Measurements from ENCODE around the gene MORN5.

The MORN5 gene

DNA sequence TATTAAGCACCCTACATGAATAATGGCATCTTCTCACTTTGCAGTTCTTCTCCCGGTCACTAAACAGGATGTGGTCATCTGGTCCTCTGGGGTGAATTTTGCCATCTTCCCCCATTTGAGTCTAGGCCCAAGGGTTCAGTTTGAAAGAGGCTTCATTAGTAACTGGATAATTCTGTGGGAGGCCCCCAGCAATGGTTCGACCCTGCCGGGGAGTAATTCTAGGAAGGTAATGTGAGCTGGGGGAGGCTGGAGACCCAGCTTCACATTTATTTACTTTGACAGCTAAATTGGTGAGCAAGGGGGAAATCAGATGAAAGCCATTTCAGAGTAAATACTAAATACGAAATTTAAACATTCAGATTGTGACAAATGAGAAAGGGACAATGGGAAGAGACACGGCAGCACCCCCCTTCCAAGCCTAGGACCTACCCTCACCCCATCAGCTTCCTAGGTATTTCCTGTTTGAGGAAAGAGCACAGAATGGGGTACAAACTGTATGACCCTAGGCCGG is 73.1 kb downstream of the MORN5 start:
- H3K27me3 ChIP-seq (ENCODE audit: control insufficient read depth, insufficient read depth, low read length): peaks cover 57% of the 10 kb centered on the region
- H3K4me3 ChIP-seq (ENCODE audit: low read depth, low read length): no peak overlapping the region
- no peaks in the 10 kb centered on the region for H3K9me3 ChIP-seq (ENCODE audit: control insufficient read depth, insufficient read depth, low read length)
- H3K4me1 ChIP-seq (ENCODE audit: control insufficient read depth, insufficient read depth, low read length): peaks cover 3% of the 10 kb centered on the region
- H3K9ac ChIP-seq (ENCODE audit: low read depth, low read length): no peak overlapping the region
- no peaks in the 10 kb centered on the region for H3K36me3 ChIP-seq (ENCODE audit: control insufficient read depth, insufficient read depth, low read length)

DNA sequence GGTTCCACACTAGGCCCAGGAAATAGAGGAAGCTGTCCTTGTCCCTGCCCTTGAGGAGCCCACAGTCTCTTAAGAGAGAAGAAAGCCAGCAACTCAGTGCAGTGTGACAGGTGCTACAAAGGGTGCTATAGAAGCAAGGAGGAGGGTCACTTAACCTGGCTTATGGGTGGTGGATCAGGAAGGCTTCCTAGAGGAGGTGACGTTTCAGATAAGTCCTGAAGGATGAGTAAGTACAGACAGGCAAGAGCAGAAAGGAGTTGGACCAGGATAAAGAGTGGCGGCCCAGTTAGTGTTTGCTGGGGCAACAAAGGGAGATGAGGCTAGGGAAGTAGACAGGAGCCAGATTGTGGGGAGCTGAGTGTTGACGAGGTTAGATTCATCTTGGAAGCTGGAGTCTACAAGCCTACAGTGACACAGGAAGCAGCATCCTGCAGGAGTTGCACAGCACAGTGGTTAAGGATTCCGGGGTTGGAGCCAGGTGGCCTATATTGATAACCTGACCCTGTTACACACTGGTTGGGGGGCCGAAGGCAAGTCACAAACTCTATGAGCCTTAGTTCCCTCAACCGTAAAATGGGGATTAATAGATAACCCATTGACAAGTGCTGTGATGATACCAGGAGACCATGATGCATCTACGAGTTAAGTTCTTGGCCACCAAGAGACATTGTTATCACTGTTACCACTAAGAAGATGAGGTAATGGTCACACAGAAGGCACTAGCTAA is 74.5 kb downstream of the MORN5 start:
- Histone ChIP-seq H3K9me3 (ENCODE audit: control insufficient read depth, insufficient read depth, low read length) (no peaks in the 10 kb centered on the region), H3K4me1 (ENCODE audit: control insufficient read depth, insufficient read depth, low read length) (peaks cover under 1% of the 10 kb centered on the region), H3K9ac (ENCODE audit: low read depth, low read length) (no peak overlapping the region), H3K27me3 (ENCODE audit: control insufficient read depth, insufficient read depth, low read length) (peaks cover 45% of the 10 kb centered on the region), H3K4me3 (ENCODE audit: low read depth, low read length) (no peak overlapping the region), H3K36me3 (ENCODE audit: control insufficient read depth, insufficient read depth, low read length) (no peaks in the 10 kb centered on the region)

DNA sequence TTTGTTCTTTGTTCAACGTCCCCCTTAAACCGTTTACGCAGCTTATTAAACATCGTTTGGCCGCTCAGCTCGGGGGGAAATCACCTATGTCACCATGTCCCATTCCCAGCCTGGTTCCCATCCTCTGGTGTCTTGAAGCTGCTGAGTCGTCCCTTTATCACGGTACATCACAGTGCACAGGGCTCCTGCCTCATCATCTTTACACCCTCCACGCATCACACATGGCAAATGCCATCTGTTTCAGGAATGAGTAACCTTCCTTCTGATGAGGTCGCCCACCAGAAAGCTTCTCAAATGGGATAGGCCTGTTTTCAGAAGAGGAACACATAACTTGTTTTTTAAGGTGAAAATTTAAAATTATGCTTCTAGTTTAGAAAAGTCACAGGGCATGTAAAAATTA is 77.0 kb downstream of the MORN5 start:
- H3K27me3 ChIP-seq (ENCODE audit: control insufficient read depth, insufficient read depth, low read length): peaks cover 20% of the 10 kb centered on the region

DNA sequence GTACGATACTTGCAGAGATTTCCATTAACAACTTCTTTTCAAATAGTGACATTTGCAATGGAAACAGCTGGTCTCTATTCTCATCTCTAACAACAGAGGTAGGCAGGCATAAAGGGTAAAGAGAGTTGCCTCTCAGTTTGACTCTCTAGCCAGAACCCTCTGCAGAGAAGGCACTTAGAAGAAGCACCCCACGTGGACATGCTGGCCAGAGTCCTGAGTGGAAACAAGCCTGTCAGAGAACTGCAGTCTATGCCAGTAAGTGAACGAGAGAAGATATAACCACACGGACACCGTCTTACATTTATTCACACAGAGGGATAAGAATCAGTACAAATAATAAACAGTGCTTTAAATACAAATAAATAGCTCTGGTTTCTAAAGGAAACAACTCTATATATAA is 80.0 kb downstream of the MORN5 start:
- no peaks in the 10 kb centered on the region for H3K4me1 ChIP-seq (ENCODE audit: control insufficient read depth, insufficient read depth, low read length)
- no peaks in the 10 kb centered on the region for H3K36me3 ChIP-seq (ENCODE audit: control insufficient read depth, insufficient read depth, low read length)
- no peak overlapping the region for H3K9ac ChIP-seq (ENCODE audit: low read depth, low read length)
- H3K27me3 ChIP-seq (ENCODE audit: control insufficient read depth, insufficient read depth, low read length): no peaks in the 10 kb centered on the region
- no peak overlapping the region for H3K4me3 ChIP-seq (ENCODE audit: low read depth, low read length)
- H3K9me3 ChIP-seq (ENCODE audit: control insufficient read depth, insufficient read depth, low read length): no peaks in the 10 kb centered on the region

More for the DNA sequence above, 77.0 kb downstream of the MORN5 start:
- Histone ChIP-seq H3K36me3 (ENCODE audit: control insufficient read depth, insufficient read depth, low read length) (no peaks in the 10 kb centered on the region), H3K4me1 (ENCODE audit: control insufficient read depth, insufficient read depth, low read length) (no peaks in the 10 kb centered on the region), H3K9ac (ENCODE audit: low read depth, low read length) (no peak overlapping the region), H3K9me3 (ENCODE audit: control insufficient read depth, insufficient read depth, low read length) (no peaks in the 10 kb centered on the region), H3K4me3 (ENCODE audit: low read depth, low read length) (no peak overlapping the region)

DNA sequence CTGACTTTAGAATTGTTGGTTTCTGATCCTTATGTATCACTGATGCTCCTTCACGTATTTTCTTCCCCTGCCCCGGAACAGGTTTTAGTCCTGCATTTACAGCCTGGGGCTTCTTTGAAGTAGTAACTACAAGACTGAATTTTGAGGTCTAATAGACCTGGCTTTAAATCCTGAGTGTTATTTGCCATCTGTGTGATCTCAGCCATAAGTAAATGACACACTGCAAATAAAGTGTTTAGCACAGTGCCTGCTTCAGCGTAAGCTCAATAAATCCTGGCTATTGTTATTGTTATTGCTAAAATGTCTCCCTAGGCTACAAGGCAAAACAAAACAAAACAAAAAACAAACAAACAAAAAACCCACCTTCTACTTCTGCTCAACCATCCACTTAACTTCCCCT is 84.6 kb downstream of the MORN5 start:
- no peaks in the 10 kb centered on the region for H3K27me3 ChIP-seq (ENCODE audit: control insufficient read depth, insufficient read depth, low read length)
- no peak overlapping the region for H3K4me3 ChIP-seq (ENCODE audit: low read depth, low read length)
- H3K9ac ChIP-seq (ENCODE audit: low read depth, low read length): no peak overlapping the region
- H3K9me3 ChIP-seq (ENCODE audit: control insufficient read depth, insufficient read depth, low read length): no peaks in the 10 kb centered on the region
- no peaks in the 10 kb centered on the region for H3K36me3 ChIP-seq (ENCODE audit: control insufficient read depth, insufficient read depth, low read length)
- H3K4me1 ChIP-seq (ENCODE audit: control insufficient read depth, insufficient read depth, low read length): no peaks in the 10 kb centered on the region

DNA sequence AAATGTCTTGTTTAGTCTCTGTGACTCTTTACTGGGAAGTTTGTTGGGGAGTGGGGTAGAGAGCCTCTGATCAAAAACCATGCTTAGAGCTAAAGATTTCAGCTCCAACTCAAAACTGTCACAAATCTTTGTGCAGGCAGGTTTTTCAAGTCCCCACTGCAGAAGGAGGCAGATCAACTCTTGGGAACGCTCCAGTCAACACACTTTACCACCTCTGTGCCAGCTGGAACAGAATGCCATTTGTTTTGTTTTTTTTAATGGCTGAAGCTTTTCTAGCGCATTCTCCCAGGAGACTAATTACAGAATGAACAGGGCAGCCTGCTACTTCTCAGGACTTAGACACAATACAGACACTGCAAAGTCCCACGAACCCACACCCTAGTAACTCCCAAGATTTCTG is 87.0 kb downstream of the MORN5 start:
- no peaks in the 10 kb centered on the region for H3K27me3 ChIP-seq (ENCODE audit: control insufficient read depth, insufficient read depth, low read length)
- peaks cover 6% of the 10 kb centered on the region for H3K36me3 ChIP-seq (ENCODE audit: control insufficient read depth, insufficient read depth, low read length)
- no peak overlapping the region for H3K4me3 ChIP-seq (ENCODE audit: low read depth, low read length)
- no peaks in the 10 kb centered on the region for H3K4me1 ChIP-seq (ENCODE audit: control insufficient read depth, insufficient read depth, low read length)
- H3K9me3 ChIP-seq (ENCODE audit: control insufficient read depth, insufficient read depth, low read length): no peaks in the 10 kb centered on the region
- no peak overlapping the region for H3K9ac ChIP-seq (ENCODE audit: low read depth, low read length)

DNA sequence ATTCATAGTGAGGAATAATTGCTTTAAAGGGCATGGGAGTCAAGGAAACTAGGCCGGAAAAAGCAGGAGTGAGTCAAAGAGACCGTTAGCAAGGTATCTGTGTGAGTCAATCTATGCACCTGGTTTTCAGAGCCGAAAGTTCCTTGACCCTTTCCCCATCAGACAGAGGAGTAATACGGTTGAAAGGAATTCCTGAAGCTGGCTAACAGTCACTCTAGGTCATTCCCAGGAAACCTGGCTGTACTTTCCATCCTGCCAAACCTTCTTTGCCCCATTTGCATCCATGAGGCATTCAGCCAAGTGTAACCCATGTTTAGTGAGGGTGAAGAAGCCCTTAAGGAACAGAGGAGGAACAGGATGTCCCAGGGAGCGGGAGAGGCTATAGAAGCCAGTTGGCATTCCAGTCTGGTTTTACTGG is 88.7 kb downstream of the MORN5 start:
- H3K36me3 ChIP-seq (ENCODE audit: control insufficient read depth, insufficient read depth, low read length): peaks cover 8% of the 10 kb centered on the region

More for the DNA sequence above, 88.7 kb downstream of the MORN5 start:
- Histone ChIP-seq H3K27me3 (ENCODE audit: control insufficient read depth, insufficient read depth, low read length) (no peaks in the 10 kb centered on the region), H3K9ac (ENCODE audit: low read depth, low read length) (no peak overlapping the region), H3K9me3 (ENCODE audit: control insufficient read depth, insufficient read depth, low read length) (no peaks in the 10 kb centered on the region), H3K4me1 (ENCODE audit: control insufficient read depth, insufficient read depth, low read length) (no peaks in the 10 kb centered on the region), H3K4me3 (ENCODE audit: low read depth, low read length) (no peak overlapping the region)
